AG10803 (cell line): ENCODE data around the gene SRSF5.

ENCODE experiments used
- DNase-seq: peaks from one replicate; pipeline ENCODE4 v3.0.0; 2010; ENCODE audit warnings: low read depth
- H3K4me3 ChIP-seq: 2 replicates; pipeline ENCODE4 v1.5.1; 2011; ENCODE audit warnings: mild to moderate bottlenecking, low read length, control low read depth
- TF ChIP-seq, protein P1 (sequence below): conservative IDR thresholded peaks from 2 replicates; pipeline ENCODE4 v1.5.1; 2011; ENCODE audit warnings: mild to moderate bottlenecking, low read length, control low read depth, inconsistent platforms

SRSF5 gene

DNA sequence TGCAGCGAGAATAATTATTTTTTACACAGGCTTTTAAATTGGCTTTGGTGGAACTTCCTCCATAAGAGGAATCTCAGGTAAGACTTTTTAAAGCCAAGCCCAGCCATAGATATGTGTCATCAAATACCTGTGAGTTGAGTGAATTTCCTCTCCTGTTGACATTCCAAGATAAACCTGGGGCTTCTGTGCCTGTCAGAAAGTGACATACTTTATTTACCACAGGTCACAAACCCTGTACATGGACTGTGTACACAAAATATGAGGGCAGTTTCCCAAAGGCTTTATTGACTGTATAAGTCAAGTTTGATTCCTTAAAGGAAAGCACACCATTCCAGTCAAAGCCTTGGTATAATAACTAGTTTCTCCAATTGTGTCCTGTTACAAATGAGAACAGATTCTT is 25.9 kb upstream of the SRSF5 start:
- TF ChIP-seq, protein P1, sequence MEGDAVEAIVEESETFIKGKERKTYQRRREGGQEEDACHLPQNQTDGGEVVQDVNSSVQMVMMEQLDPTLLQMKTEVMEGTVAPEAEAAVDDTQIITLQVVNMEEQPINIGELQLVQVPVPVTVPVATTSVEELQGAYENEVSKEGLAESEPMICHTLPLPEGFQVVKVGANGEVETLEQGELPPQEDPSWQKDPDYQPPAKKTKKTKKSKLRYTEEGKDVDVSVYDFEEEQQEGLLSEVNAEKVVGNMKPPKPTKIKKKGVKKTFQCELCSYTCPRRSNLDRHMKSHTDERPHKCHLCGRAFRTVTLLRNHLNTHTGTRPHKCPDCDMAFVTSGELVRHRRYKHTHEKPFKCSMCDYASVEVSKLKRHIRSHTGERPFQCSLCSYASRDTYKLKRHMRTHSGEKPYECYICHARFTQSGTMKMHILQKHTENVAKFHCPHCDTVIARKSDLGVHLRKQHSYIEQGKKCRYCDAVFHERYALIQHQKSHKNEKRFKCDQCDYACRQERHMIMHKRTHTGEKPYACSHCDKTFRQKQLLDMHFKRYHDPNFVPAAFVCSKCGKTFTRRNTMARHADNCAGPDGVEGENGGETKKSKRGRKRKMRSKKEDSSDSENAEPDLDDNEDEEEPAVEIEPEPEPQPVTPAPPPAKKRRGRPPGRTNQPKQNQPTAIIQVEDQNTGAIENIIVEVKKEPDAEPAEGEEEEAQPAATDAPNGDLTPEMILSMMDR = no peak
- no peak for DNase-seq
- no peak overlapping the region for H3K4me3 ChIP-seq

DNA sequence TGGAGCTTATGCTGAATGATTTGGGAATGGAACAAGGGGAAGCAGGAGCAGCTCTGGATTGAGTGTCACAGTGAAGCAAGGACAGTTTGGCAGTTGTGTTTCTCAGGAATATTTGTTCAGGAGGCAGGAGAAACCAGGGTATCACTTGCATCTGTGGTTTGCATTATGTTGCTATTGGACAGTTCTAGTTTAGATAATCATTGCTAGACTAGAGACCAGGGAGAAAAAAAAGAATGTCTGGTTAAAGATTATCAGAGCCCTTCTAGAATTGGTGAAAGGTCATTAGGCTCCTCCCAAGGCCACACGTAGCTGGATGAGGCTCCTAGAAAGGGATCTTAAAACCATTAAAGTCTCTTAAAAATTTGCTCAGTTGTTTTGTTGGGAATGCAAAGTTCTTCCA is 17.0 kb upstream of the SRSF5 start:
- DNase-seq = no peak
- TF ChIP-seq, protein P1 = no peak
- no peak overlapping the region for H3K4me3 ChIP-seq

DNA sequence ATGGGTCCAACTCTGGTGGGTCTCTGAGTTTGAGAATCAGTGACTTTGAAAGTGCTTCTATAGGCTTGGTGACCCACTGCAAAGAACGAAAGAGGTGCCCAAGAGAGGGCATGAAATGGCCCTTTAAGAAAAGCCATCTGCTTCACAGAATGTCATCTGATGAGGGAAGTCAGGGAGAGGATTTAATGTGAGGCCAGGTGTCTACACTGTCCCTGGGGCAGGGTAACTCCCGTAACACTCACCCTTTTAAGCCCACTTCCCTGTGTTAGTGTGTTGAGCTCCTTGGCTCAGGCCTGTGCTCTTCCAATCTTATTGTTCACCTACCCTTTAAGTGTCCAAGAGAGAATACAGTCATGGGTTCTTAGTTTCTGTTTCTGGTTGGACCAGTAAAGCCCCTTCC is 16.4 kb upstream of the SRSF5 start:
- DNase-seq = no peak
- H3K4me3 ChIP-seq = no peak overlapping the region
- TF ChIP-seq, protein P1 = no peak

DNA sequence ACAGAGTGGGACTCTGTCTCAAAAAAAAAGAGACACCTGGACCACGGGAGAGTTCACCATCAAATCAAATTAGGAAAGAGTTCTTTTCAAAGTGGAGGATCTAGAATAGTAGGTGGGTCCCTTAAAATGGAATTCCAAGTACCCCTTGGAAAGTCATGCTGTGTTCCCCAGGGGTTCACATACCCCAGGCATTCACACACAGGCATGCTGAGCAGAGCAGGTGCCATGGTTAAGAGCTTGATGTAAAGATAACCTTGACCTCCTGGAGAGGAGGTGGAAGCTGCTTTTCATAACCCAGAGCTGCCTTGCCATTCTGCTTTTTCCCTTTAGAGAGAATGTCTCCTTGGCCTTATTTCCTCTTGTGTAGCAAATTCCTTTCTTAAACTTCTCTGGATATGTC is 14.2 kb upstream of the SRSF5 start:
- no peak overlapping the region for H3K4me3 ChIP-seq
- no peak for DNase-seq
- TF ChIP-seq, protein P1 = no peak

DNA sequence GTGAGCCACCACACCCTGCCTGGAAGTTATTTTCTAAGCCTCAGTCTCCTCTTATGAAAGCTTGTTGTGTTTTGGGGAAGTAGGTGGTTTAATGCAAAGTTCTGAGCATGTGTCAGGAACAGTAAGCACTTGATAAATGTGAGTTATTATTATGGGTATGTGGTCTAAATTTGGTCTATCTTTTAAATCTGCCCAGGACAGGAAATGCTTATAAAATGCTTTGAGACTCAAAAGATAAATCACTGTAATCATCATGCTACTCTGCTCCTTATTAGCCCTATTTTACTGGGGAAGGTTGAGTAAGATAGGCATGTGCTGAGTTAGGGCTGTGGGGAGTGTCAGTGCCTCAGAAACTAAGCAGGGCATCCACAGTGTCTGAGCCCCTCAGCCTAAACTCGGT is 13.1 kb upstream of the SRSF5 start:
- H3K4me3 ChIP-seq = no peak overlapping the region
- no peak for DNase-seq
- TF ChIP-seq, protein P1 = no peak

DNA sequence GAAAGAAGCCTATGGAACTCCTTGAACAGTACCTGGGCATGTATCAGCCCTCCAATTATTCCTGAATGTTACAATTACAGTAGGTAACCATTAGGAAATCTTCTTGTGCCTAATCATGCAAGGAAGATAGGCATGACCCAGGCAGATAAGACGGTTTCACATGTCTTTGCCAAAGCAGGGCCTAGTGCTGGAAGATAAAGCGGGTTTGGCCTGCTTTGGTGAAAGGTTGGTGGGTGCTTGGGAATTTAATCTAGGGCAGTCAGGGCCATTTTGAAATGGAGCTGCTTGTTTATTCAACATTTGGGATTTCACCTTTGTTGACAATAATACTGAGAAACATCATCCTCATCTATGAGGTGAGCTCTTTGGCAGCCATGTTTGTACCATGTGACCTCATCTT is 12.5 kb upstream of the SRSF5 start:
- no peak overlapping the region for H3K4me3 ChIP-seq
- TF ChIP-seq, protein P1 = no peak
- no peak for DNase-seq

DNA sequence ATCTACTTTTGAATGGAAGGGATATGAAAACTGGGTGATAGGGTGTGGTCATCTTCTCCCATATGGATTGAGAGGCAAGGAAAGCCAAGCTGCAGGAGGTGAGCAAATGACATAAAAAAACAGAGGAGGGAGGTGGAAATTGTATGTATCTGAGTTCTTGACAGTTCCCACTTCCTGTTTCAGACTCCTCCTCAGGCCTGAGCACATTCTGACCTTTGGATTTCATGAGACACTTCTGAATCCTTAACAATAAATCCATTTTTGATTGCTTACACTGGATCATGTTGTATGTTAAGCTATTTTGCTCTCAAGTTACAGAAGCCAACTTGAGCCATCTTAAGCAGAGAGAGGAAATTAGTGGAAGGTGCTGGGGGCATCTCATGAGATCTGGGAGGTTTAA is 11.6 kb upstream of the SRSF5 start:
- H3K4me3 ChIP-seq = no peak overlapping the region
- TF ChIP-seq, protein P1 = no peak
- DNase-seq = no peak
